Activated T-helper 9 cell treated with anti-CD3 and anti-CD28 coated beads, Interleukin-2, amount 50 U/mL, for 16 hours (primary cell): ENCODE data around the gene TEX50.
"Not testable (repeated sequence)": the region's sequence is repeated elsewhere in the genome, so short reads cannot be mapped to it uniquely, and the experiment has no call there.

Source experiments
- DNase-seq: peaks from one replicate; pipeline ENCODE4 v3.0.0-alpha.2; 2020; ENCODE audit warnings: low read depth

TEX50 gene

DNA sequence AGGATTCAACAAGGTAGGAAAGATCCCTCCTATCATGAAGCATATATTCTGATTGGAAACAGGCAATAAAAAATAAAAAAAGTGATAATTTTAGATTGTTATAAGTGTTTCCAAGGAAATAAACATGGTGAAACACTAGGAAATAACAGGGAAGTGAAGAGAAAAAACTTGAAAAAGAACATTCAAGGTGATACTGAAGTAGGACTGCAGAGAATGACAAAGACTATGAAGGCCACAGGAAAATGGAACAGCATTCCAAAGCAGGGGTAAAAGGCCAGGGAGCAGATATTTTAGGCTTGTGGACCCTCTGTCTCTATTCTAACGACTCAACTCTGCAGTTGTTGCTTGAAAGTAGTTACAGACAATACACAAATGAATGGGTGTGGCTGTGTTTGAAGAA lies 26.6 kb downstream of the TEX50 start:
- DNase-seq, result no peak

DNA sequence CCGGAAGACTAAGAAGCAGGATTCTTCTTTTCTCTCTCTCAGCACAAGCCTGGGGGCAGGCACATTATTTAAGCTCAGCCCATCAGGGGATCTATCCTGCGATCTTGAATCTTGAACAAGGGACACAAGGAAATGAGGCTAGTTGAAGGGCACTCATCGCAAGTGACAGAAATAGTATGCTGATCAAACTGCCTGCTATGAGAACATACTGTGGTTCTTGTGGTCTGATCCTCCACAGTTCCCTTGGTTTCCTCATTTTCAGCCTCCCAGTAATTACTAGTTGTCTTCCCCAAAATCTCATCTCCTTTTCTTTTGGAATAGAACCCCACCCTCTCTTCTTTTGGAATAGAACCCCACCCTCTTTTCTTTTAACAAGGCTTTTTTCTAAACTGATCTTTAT lies 28.0 kb downstream of the TEX50 start:
- DNase-seq, result no peak

DNA sequence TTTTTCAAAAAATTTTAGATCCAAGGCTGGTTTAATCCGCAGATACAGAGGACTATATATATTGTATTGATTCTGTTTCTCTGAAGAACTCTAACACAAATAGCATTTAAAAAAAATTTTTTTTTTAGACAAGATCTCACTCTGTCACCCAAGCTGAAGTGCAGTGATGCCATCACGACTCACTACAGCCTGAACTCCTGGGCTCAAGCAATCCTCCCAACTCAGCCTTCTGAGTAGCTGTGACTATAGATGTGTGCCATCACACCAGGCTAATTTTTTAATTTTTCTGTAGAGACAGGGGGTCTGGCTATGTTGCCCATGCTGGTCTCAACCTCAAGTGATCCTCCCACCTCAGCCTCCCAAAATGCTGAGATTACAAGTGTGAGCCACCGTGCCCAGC lies 31.5 kb downstream of the TEX50 start:
- DNase-seq, result no peak

DNA sequence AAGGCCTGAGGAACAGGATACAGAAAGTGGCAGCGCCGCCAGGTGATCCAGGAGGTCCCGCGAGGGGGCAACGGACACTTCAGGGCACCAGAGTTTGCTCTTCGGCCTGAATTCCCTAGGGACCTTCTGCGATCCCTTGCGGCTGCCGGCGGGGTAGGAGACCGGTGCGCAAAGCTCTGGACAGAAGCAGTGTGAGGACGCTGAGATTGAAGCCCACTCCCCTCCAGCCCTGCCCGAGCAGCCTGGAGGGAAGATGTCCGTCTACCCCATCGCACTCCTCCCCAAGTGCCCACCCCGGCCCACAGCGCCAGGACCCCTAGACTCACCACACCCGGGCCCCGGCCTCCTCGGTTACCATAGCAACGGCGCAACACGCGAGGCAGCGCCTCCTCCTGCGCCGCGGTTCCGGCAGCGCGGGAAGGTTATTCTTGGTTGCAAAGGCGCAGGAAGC lies 34.4 kb downstream of the TEX50 start, which contains the start of gene ANKRD45:
TSS of gene ANKRD45 (minus strand) at position 361 of the 451 bp plus-strand sequence. CDS start 10,433 bp downstream, outside the sequence.
- DNase-seq, result no peak

DNA sequence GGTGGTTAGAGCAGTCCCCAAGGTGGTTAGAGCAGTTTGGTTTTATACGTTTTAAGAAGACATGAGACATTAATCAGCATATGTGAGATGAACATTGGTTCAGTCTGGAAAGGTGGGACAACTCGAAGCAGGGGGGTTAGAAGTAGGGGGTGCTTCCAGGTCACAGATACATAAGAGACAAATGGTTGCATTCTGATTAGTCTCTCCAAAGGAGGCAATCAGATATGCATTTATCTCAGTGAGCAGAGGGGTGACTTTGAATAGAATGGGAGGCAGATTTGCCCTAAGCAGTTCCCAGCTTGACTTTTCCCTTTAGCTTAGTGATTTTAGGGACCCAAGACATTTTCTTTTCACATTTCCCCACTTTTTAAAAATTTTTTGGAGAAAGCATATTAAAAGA lies 39.4 kb downstream of the TEX50 start:
- not testable (repeated sequence) for DNase-seq

DNA sequence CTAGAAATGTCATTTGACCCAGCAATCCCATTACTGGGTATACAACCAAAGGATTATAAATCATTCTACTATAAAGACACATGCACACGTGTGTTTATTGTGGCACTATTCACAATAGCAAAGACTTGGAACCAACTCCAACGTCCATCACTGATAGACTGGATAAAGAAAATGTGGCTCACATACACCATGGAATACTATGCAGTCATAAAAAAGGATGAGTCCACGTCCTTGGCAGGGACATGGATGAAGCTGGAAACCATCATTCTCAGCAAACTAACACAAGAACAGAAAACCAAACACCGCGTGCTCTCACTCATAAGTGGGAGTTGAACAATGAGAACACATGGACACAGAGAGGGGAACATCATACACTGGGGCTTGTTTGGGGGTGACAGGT lies 45.0 kb downstream of the TEX50 start:
- not testable (repeated sequence) for DNase-seq

DNA sequence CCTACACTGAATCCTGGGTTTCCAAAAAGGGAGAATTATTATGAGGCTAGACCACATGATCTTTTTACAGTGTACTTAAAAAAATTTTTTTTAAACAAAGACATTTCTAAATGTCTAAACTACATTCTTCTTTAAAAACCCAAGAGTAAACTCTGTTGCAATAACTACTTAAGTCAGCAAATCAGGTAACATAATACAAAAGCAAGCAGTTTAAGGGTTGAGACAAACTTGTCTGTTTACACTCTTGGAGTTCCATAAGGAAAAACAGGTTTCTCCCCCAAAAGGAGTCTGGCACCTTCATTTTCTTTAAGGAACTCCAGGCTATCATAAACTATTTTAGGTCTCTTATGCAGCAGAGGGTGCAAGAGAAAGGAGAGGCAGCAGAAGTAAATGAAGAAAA lies 47.0 kb downstream of the TEX50 start:
- DNase-seq, result no peak

DNA sequence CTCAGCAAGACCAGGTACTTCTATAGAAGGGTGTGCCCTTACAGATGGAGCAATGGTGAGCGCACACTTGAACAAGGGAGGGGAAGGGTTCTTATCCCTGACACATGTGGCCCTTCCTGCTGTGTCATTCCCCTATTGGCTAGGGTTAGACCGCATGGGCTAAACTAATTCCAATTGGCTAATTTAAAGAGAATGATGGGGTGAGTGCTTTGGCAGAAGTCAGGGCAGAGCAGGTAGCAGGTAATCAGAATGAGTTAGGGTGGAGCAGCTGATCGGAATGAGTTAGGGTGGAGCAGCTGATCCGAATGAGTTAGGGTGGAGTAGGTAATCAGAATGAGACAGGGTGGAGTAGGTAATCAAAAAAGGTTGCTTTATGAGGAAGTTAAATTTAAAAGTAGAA lies 48.7 kb downstream of the TEX50 start:
- not testable (repeated sequence) for DNase-seq

DNA sequence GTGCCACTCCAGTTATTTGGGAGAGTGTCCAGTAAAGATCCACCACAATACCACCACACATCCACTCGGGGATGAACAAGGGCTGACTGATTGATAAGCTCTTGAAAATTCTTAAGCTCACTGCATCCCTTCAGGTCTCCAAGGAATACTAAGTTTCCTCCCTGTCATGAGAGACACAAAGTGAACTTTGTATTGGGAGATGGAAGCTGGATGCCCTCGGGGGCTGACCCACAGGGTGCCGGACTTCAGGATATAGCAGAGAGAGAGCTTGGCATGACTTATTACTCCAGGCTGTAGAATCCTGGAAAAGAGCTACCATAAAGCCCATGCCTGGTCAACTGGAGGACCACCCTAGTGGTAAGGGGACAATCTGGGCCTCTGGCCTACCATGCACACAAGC lies 50.0 kb downstream of the TEX50 start:
- DNase-seq, result not testable (repeated sequence)
